Right forelimb (tissue), 1 donor: Measurements from ENCODE around the gene HINT1.
"Not testable (repeated sequence)": the region's sequence is repeated elsewhere in the genome, so short reads cannot be mapped to it uniquely, and the experiment has no call there.

ENCODE experiments used
- DNase-seq: peaks from one replicate; pipeline ENCODE4 v3.0.0-alpha.2; 2018

The HINT1 gene

DNA sequence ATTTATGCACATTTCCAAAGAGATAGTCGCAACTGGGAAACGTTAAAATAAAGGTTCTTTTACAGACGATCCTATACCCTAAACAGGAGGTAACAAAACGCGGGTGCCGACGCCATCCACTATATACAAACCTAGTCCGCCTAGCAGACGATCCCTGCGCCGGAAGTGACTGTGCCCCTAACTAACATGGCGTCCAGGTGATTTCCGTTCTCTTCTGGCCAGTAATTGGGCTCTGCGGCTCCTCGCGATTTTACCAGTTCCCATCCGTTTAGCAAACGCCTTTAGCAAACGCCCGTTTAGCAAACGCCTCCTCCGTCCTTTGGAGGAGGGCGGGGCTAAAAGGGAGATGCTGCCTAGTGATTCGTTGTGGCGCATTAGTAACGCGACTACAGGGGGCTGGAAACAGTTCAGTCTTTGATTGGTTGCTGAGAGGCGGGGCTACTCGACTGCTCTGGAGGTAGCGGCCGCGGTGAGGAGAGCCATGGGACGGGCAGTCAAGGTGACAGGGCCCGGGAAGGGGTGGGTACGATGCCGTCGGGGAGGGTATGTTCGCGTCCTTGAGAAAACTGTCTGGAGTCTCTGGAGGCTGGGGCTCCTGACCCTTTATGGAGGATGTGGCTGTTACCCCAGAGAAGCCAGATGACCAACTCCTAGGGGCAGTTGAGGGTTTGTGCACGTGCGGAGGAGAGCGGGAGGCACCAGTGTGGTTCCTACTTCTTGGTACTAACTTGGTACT is 5.7 kb upstream of the HINT1 start, which contains the start of gene LYRM7:
TSS of gene LYRM7 (plus strand) at position 405 of the 736 bp plus-strand sequence. CDS start at position 482, 77 bp downstream.
- DNase-seq: peak; percentile 94

DNA sequence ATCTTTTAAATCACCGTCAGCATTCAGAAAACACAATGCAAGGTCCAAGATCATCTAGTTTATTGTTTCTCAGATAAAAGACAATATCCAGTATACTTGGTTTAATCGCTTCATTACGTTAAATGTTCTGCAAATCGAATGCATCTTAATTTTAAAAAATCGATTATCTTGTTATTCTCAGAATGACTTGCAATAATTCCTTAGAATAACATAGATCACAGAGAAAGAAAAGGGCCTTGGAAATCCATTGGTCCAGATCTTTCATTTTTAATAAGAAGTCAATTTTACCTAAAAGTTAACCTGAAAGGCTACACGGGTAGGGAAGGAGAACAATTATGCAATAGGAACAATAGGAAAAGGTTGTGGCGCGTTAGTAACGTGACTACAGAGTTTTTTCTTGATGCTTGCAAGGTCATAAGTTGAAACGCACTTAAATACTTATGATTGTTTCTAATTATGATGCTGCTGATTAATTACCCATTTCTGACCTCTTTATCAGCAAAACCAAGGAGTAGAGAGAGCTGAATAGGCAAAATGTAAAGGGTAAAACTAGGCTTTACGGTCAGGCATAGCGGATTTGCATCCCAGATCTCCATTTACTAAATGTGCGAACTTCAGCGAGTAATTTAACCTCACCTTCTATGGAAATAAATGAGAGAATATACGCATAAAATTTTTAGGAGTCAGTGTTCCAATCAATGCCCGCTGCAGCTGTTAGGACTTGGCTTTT is 4.9 kb upstream of the HINT1 start:
- no peak for DNase-seq

DNA sequence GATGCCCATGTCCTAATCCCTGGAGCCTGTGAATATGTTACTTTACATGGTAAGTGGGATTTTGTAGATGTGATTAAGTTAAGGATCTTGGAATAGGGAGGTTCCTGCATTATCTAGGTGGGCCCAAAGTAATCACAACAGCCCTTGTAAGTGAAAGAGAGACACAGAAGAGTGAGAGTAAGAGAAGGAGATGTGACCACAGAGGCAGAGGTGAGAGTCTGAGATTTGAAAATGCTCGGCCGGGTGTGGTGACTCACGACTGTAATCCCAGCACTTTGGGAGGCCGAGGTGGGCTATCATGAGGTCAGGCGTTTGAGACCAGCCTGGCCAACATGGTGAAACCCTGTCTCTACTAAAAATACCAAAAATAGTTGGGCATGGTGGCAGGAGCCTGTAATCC is 2.6 kb upstream of the HINT1 start:
- DNase-seq: no peak

DNA sequence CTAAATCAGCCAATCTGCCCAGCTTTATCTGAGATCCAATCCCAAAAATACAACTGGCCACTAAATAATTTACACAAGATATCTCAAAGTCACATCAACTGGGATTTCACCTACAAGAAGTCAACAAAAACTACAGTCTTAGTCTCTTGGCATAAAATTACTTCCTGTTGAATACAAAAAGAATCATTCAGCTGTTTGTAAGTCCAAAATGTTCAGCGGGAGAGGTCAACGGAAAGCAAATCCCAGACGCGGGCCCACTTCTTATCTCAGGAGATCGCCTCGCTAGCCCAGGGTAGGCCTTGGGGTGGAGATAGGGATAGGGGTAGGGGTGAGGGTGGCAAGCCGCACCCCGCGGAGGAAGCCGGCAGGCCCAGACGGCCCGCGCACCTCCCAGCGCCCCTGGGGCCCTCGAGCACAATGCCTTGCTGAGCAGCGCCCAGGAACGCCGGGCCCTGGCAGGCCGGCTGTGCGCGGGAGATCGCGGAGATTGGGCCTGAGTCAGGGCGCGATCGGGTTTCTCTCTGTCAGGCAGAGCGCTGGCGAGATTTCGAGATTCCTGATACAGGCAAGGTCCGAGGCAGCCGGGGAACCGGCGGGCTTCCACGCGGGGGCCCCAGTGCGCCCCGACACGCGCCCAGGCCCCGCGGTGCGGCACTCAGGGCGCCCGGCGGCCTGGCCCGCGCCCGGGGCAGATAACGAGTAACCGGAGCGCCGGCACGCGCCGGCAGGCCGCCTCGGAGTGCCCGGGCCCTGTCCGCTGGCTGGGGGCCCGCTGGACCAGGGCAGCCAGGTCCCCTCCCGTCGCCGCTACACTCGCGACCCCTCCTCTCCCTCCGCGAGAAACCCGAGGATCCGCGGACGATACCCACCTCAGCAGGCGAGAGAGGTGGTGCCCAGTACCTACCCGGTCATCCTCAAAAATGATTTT is 601 bp downstream of the HINT1 start:
- peak; percentile 86 for DNase-seq

DNA sequence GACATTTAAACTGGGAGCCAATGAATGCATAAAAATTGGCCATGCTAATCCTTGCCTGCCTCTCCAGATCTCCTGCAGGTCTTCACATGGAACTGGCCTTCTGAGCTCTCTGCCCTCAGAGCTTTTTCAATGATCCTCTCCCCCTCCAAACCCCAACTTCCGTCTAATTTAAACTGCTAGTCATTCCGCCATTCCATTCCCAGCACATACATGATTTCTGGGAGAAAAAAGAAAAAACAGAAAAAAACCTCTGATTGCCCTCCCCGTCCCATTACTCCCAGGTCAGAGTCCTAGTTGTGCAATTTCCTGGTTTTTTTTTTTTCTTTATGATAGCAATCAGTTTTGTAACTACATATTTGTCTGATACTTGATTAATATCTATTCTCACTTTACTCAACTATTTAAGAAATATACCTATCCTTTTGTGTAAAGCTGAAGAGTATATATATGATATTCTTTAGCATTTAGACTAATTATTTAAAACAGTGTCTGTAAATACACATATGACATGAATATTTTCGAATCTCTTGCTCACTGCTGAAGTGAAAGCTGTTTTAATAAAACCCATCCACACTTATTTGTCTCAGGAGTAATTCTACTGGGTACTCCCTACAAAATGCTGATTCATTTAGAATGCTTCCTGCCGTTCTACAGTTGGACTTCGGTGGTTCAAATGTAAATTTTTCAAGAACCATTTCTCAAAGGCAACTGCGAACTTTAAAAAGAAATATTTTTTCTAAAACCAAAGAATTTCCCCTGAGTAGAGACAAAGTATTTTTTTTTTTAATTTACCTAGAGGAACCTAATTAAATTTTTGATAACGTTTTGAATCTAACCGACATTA is 1.6 kb downstream of the HINT1 start:
- DNase-seq: no peak

DNA sequence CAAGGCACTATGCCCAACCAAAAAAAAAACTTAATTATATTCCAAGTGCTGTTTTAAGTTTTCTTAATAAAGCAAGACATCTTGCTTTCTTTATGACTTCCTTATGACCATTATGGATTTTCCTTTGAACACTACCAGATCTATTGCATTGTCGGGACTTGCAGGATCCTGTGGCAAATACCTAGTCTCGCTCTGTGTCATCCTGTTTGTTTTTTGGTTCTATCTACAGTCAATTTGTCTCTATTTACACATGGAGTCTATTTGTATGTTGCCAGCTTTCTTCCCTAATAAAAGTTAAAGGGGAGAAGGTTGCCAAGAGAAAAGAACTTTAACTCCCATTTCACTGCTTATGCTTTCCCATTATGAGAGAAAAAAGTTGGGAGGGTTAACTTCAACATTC is 4.9 kb downstream of the HINT1 start:
- DNase-seq: no peak

DNA sequence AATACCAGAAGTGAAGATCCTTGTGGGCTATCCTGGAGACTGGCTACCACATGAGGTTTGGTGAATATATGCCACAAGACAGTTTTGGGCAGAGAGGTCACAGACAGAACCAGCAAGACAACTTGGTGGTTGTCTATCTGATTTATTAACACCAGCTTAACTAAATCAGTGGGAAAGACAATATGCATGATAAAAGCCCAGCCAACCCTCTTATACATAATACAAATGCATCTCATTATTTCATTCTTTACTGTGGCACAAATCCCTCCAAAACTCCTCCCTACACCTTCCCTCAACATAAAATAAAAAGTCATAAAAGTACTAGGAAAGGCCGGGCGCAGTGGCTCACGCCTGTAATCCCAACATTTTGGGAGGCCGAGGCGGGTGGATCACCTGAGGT is 8.1 kb downstream of the HINT1 start:
- DNase-seq: no peak

DNA sequence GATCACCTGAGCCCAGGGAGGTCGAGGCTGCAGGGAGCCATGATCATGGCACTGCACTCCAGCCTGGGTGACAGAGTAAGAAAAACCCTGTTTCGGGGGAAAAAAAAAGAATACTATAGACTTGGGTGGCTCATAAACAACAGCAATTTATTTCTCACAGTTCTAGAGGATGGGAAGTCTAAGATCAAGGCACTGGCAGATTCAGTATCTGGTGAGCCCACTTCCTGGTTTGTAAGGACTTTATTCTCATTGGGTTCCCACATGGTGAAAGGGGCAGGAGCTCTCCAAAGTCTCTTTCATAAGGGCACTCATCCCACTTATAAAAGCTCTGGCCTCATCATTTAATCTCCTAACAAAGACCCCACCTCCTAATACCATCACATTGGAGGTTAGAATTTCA is 8.7 kb downstream of the HINT1 start:
- DNase-seq: no peak

DNA sequence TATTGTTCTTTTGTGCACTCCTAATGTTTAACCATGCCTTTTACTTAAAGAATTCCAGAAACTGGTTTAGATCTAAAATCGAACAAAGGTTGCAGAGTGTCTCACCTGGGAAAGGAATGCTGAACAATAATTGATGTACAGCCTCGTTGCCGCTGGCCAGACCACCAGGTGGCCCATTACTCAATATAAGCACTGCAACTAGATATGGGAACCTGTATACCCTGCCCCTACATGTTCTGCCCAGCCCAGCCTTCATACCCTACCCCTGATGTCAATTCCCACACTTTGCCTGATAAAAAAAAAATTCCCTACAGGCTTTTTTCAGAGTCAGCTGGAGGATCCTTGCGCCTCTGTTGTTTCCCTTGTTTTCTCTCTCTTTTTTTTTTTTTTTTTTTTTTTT is 13.8 kb downstream of the HINT1 start:
- DNase-seq: no peak

DNA sequence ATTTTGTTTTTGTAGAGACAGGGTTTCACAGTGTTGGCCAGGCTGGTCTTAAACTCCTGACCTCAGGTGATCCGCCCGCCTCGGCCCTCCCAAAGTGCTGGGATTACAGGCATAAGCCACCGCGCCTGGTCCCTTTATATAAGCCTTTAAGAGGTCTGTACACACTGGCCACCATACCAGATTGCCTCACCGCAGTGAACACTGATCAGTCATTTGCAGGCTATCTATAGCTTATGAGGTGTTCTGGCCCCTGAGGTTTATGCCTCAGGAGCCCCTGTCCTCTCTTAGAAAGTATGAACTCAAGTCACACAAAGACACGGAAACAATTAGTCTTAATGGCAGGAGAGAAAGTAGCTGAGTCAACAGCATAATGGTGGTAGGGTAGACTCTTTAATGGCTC is 14.6 kb downstream of the HINT1 start:
- no peak for DNase-seq

DNA sequence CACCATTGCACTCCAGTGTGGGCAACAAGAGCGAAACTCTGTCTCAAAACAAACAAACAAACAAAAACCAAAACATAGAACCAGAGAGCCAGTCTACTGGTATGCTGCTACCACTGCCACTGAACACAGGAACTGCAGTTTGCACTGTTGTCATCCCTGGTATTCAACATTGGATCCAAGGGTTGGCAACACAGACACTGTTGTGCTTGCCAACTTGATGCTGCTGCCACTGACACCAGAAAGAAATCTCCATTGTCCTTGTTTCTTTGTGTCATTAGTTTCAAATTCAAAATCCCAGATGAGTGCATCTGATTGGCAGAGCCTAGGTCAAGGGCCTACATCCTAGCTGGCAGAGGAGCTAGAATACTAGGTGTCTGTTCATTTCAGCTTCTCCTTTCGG is 16.2 kb downstream of the HINT1 start:
- DNase-seq: no peak

DNA sequence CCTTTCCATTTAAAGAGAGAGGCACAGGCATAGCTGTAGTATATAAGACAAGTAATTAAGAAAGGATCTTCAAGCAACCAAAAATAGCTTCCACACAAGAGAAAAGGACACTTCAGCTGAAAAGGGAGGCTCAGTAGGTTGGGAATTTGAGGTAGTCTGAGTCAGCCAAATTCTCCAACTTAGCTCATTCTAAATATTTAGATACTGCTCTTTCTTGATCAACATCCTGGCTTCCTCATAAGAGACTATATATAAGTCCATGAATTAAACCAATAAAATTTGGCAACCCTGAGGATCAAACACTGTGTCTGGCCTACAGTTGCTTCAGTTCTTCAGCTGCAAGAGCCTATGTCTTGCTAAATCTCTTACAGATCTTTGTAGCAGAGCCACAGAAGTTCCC is 17.8 kb downstream of the HINT1 start:
- no peak for DNase-seq

DNA sequence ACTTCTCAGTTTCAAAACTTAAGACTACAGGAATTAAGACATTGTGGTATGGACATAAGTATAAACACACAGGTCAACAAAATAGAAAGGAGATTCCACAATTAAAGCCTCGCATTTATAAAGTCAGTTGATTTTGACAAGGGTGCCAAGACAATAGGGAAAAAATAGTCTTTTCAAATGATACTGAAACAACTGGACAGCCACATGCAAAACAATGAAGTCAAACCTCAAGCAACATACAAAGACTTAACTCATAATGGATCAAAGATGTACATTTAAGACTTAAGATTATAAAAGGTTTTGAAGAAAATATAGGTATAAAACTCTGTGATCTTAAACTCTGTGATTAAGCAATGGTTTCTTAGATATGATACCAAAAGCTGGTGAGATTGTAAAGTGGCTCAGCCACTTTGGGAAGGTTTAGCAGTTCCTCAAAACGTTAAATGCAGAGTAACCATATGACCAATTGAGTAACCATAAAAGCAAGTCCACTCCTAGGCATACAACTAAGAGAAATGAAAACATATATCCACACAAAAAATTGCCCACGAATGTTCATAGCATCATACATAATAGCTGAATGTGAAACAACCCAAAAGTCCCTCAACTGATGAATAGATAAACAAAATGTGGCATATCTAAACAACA is 22.0 kb downstream of the HINT1 start:
- no peak for DNase-seq

DNA sequence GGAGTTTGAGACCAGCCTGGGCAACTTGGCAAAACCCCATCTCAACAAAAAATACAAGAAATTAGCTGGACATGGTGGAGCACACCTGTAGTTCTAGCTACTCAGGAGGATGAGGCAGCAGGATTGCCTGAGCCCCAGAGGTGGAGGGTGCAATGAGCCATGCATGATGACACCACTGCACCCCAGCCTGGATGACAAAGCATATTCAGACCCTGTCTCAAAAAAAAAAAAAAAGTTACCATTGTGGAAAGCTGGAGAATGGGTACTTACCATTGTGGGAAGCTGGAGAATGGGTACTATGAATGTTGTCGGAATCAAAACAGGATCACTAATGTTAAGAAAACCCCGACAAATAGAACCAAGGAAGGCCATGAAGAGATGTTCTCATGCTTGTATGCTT is 25.7 kb downstream of the HINT1 start:
- no peak for DNase-seq

DNA sequence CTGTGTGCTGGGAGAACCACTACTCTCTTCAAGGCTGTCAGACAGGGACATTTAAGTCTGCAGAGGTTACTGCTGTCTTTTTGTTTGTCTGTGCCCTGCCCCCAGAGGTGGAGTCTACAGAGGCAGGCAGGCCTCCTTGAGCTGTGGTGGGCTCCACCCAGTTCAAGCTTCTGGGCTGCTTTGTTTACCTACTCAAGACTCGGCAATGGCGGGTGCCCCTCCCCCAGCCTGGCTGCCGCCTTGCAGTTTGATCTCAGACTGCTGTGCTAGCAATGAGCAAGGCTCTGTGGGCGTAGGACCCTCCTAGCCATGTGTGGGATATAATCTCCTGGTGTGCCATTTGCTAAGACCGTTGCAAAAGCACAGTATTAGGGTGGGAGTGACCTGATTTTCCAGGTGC is 26.6 kb downstream of the HINT1 start:
- not testable (repeated sequence) for DNase-seq

DNA sequence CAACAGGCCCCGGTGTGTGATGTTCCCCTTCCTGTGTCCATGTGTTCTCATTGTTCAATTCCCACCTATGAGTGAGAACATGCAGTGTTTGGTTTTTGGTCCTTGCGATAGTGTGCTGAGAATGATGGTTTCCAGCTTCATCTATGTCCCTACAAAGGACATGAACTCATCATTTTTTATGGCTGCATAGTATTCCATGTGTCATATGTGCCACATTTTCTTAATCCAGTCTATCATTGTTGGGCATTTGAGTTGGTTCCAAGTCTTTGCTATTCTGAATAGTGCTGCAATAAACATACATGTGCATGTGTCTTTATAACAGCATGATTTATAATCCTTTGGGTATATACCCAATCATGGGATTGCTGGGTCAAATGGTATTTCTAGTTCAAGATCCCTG is 32.0 kb downstream of the HINT1 start:
- not testable (repeated sequence) for DNase-seq

DNA sequence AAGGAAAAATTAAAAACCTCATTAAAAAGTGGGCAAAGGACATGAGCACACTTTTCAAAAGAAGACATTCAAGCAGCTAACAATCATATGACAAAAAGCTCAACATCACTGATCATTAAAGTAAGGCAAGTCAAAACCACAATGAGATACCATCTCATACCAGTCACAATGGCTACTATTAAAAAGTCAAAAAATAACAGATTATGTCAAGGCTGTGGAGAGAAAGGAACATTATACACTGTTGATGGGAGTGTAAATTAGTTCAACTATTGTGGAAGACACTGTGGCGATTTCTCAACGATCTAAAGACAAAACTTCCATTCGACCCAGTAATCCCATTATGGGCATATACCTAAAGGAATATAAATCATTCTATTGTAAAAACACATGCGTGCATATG is 35.8 kb downstream of the HINT1 start:
- no peak for DNase-seq

DNA sequence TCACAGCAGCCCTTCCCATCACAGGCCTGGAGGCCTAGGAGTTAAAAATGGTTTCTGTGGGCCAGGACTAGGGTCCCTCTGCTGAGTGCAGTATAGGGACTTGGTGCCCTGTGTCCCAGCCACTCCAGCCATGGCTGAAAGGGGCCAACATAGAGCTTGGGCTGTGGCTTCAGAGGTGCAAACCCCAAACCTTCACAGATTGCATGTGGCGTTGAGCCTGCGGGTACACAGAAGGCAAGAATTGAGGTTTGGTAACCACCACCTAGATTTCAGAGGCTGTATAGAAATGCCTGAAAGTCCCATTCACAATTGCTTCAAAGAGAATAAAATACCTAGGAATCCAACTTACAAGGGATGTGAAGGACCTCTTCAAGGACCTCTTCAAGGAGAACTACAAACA is 37.8 kb downstream of the HINT1 start:
- not testable (repeated sequence) for DNase-seq

DNA sequence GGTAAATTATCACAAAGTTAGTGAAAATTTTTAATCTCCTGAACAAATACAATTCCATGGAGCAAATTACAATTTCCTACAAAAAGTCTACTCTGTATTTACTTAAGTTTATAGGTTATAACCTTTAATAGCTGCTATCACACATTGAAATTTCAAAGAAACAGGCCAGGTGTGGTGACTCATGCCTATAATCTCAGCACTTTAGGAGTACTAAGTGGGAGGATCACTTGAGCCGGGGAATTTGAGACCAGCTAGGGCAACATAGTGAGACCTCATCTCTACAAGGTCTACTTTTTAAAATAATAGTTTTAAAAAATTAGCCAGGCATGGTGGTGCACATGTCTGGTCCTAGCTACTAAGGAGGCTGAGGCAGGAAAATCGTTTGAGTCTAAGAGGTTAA is 50.3 kb downstream of the HINT1 start:
- DNase-seq: no peak

DNA sequence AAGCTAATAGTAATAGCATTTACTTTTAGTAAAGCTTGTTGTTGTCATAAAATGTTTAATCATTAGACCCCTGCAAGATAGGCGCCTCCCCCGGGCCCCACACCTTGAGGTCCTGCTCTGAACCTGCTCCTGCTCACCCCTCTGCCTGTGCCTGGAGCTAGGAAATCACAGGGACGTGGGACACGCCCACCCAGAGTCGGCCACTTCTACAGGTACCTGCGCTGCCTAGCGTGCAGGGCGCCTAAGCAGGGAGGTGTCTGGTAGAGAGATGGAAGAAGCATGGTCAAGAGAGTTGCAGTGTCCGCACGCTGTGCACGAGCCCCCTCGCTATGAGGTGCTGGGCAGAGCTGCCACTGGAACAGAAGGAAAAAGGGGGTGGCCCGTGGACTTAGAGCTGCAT is 52.6 kb downstream of the HINT1 start:
- DNase-seq: no peak

DNA sequence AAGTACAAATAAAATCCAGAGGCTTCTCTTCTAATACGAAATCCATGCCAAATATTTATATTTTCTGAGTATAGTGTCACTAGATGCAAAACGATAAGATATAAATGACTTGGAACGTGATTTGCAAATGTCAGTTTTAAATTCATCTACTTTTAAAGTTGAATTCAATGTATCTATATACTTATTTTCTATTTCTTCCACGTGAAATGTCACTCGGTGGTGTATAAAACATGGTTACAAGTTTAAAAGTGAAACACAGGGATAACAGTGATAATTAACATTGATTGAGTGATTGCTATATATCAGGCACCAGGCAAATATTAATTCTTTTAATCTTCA is 54.8 kb downstream of the HINT1 start:
- DNase-seq: no peak
